ENCODE measurements around the gene CNTNAP2.

DNA sequence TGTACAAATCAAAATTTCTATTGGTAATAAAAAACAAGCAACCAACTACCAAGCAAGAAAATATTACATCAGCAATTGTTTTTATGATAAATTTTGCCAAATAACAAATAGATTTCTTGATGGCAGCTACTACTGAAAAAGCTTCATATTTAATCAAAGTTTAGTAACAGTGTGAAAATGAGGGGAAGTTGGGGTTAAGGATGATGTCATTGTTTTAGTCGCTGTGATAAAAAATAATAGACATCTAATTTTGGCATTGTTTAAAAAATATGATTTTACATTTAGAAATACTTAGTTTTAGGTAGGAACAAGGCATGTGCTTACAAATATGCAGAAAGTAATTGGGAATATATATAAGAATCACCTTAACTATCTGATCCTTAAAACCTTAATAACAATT is 145.9 kb downstream of the CNTNAP2 start:
- TF ChIP-seq FOXP2 (optimal IDR thresholded peaks at IDR 0.05; ENCODE audit: control extremely low read depth, extremely low read length, insufficient read depth) (no peak), EZH2 (IDR thresholded peaks at IDR 0.05) (no peak)
